ENCODE results near the gene RALGDS.
A peak's percentile ranks its signal among the peaks of the same experiment; 100 is the strongest.

Gene RALGDS

DNA sequence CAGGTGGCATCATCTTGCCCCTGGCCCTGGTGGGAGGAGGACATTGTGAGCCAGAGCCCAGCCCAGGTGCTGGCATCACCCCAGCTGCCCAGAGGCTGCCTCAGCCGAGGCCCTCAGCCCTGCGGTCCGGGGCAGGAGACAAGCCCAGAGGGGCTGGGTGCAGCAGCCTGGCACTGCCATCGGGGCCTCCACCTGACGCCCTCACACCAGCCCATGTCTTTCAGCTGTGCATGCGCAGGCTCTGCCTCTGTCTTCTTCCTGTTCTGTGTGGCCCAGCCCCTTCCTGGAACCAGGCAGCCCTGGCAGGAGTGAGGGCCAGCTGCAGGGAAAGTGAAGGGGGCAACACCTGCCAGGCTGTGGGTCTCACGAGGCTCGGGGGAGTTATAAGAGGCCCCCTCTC, 64.0 kb downstream of the RALGDS start:
- no peak for DNase-seq (ENCODE audit: low read depth in 1 of 2, low spot score in 1 of 2)
- no peak for TF ChIP-seq JUND (IDR thresholded peaks at IDR 0.05; ENCODE audit: low read depth)
- in situ Hi-C loops (cut with HindIII; ENCODE audit: low pct_unique_long_range_greater_than_20kb, low sequenced_read_pairs), result no loop called here

DNA sequence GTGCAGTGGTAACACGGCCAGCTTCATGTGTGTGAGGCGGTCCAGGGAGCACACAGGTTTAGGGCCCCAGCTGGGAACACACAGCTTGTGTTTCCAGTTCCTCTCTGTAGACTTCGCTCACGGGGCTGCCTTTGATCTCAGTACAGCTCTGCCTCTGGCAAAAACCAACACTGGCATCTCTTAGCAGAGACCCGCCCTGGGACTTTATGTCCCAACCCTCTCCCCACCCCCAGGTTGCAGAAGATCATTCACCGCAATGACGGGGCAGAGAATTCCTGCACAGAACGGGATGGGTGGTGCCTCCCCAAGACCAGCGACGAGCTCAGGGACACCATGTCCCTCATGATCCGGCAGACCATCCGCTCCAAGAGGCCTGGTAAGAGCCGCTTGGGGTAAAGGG, 64.5 kb downstream of the RALGDS start:
- DNase-seq (ENCODE audit: low read depth in 1 of 2, low spot score in 1 of 2), result no peak
- TF ChIP-seq JUND (IDR thresholded peaks at IDR 0.05; ENCODE audit: low read depth), result no peak
- in situ Hi-C loops (cut with HindIII; ENCODE audit: low pct_unique_long_range_greater_than_20kb, low sequenced_read_pairs), result no loop called here

DNA sequence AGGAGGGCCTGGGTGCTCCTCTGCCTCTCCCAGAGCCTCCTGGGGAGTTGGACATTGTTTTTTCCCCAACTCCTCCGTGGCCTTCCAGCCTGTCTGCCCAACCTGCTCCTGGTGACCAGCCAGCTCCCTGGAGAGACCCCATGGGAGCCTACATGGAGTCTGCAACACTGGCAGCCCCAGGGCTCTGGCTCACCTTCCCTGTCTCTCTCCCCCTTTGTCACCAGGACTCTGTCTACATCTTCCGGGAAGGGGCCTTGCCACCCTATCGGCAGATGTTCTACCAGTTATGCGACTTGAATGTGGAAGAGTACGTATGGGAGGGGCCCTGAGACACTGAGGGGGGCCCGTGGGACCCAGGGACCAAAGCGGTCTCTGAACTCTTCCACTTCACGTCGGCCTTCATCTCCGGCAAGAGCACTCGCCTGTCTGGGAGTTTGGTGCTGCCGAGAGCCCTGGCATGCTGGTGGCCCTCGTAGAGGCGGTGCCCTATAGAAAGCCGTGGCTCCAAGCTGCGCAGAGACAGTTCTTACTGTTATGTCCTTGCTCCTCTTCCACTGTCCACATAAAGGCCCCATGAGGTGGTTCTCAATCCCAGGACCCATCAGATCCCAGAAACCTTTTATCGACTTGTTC, 65.1 kb downstream of the RALGDS start:
- no peak for DNase-seq (ENCODE audit: low read depth in 1 of 2, low spot score in 1 of 2)
- TF ChIP-seq JUND (IDR thresholded peaks at IDR 0.05; ENCODE audit: low read depth), result no peak
- in situ Hi-C loops (cut with HindIII; ENCODE audit: low pct_unique_long_range_greater_than_20kb, low sequenced_read_pairs), result no loop called here

DNA sequence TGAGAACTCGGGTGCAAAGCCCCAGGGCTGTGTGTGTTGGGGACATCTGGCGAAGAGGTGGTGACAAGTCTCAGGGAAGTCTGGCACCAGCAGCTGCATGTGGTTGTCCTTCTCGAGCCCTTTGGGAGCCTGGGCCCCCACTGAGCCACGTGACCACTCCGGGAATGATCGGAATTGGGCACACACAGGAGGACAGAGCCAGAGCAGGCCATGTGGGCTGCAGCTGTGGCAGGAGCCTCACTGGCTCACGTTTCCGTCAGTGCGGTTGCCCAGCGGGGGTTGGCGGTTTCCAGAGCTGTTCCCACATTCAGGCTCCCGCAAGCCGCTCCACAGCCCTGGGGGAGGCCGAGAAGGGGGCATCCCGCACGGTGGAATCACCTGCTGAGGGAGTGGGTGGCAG, 66.1 kb downstream of the RALGDS start:
- no peak for TF ChIP-seq JUND (IDR thresholded peaks at IDR 0.05; ENCODE audit: low read depth)
- in situ Hi-C loops (cut with HindIII; ENCODE audit: low pct_unique_long_range_greater_than_20kb, low sequenced_read_pairs), result no loop called here
- DNase-seq (ENCODE audit: low read depth in 1 of 2, low spot score in 1 of 2), result no peak

DNA sequence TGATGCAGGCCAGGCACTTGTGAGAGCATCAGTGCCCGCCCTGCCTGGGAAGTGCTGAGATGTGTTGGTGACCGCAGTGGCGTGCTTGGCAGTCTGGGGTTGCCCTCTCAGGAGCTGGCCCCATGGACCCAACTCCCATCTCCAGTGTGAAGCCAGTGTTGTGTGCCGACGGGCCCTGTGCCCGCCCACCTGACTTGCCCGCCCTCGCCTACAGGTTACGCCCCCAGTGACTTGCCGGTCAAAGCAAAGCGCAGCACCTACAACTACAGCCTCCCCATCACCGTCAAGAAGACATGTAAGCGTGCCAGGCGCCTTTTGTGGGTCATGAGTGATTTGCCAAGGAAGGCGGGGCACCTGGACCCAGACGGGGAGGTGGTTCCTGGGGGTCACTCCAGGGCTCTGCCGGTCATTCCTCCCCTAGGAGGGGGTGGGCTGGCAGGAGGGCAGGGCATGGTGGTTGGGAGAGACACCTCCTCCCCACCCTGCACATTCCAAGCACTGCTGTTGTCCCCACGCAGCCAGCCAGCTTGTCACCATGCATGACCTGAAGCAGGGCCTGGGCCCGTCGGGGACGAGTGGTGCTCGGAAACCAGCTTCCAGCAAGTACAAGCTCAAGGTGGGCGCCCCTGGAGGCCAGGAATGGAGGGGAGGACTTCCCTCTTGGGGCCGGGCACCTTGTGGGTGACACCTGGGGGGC, 66.7 kb downstream of the RALGDS start:
- no peak for TF ChIP-seq JUND (IDR thresholded peaks at IDR 0.05; ENCODE audit: low read depth)
- DNase-seq (ENCODE audit: low read depth in 1 of 2, low spot score in 1 of 2), result no peak
- in situ Hi-C loops (cut with HindIII; ENCODE audit: low pct_unique_long_range_greater_than_20kb, low sequenced_read_pairs), result no loop called here

DNA sequence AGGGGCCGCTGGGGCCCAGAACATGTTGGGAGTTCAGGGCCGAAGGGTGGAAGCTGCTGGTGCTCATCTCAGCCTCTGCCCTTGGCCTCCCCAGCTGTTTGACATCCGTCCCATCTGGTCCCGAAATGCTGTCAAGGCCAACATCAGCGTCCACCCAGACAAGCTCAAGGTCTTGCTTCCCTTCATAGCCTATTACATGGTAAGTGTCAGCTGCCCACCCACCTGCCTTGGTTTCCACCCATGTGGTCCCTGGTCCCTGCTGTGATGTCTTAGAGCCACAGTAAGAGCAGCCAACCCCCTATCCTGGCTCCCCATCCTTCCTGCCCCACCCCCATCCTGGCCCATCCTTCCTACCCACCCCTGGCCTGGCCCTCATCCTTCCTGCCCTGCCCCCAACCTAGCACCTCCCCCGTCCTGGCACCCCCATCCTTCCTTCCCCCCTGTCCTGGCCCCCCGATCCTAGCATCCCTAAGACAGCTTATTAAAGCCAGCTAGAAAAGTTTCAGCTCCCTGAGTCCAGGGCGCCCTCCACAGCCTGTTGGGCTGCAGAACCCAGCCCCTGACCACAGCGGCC, 69.0 kb downstream of the RALGDS start:
- DNase-seq (ENCODE audit: low read depth in 1 of 2, low spot score in 1 of 2), result no peak
- in situ Hi-C loops (cut with HindIII; ENCODE audit: low pct_unique_long_range_greater_than_20kb, low sequenced_read_pairs), result no loop called here
- no peak for TF ChIP-seq JUND (IDR thresholded peaks at IDR 0.05; ENCODE audit: low read depth)

DNA sequence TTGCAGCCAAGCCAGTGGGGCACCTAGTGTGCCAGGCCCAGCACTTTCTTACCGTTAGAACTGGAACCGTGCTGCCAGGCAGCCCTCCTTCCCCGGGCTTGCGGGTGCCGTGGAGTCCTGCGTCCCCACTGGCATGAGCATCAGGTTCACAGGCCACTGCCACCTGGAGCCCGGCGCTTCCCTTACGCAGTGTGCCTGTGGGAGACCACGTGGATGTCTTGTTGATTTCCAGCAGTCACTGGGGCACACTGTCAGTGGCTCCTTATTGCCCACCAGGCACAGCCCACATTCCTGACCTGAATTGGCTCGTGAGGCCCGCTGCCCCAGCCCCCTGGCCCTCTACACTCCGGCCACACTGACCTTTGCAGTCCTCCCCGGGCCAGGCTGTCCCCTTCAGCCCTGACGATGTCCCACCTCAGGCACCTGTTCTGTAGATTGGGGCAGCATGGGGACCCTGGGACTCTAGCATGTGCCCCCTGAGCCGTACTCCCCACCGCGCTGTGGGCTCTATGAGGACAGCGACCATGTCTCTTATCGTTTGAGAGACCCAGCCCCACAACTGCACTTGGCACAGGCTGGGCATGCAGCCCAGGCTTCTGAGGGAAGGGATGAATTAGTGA, 69.6 kb downstream of the RALGDS start:
- TF ChIP-seq JUND (IDR thresholded peaks at IDR 0.05; ENCODE audit: low read depth), result no peak
- no peak for DNase-seq (ENCODE audit: low read depth in 1 of 2, low spot score in 1 of 2)
- in situ Hi-C loops (cut with HindIII; ENCODE audit: low pct_unique_long_range_greater_than_20kb, low sequenced_read_pairs), result no loop called here

DNA sequence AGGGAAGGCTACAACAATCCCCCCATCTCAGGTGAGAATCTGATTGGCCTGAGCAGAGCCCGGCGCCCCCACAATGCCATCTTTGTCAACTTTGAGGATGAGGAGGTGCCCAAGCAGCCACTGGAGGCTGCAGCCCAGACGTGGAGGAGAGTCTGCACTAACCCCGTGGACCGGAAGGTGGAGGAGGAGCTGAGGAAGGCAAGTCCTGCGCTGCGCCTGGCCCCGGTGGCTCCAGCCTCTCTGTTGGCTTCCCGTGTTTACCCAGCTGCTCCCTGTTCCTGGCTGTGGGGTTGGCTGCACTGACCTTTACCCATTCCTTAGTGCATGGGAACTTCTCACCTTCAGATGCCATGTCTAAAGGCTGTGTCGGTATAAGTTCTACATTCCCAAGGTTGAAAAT, 70.3 kb downstream of the RALGDS start:
- no peak for DNase-seq (ENCODE audit: low read depth in 1 of 2, low spot score in 1 of 2)
- no peak for TF ChIP-seq JUND (IDR thresholded peaks at IDR 0.05; ENCODE audit: low read depth)
- in situ Hi-C loops (cut with HindIII; ENCODE audit: low pct_unique_long_range_greater_than_20kb, low sequenced_read_pairs), result no loop called here

DNA sequence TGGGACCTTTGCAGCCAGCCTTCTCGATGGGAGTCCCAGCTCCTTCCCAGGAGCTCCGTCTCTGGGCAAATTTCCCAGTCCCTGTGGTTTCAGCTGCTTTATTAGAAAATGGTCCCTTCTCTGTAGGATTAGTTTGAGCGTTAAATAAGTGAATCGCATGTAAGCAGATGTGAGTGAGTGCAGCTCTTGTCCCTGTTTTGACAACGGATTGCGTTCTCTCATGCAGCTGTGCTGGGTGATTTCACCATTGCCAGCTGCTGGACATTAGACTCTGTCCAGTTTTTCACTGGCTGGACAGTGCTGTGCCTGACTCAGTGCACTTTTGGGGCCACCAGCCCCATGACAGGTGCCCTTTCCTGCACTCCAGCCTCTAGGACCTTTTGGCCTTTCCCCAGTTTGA, 70.9 kb downstream of the RALGDS start:
- DNase-seq (ENCODE audit: low read depth in 1 of 2, low spot score in 1 of 2), result no peak
- in situ Hi-C loops (cut with HindIII; ENCODE audit: low pct_unique_long_range_greater_than_20kb, low sequenced_read_pairs), result no loop called here
- no peak for TF ChIP-seq JUND (IDR thresholded peaks at IDR 0.05; ENCODE audit: low read depth)

DNA sequence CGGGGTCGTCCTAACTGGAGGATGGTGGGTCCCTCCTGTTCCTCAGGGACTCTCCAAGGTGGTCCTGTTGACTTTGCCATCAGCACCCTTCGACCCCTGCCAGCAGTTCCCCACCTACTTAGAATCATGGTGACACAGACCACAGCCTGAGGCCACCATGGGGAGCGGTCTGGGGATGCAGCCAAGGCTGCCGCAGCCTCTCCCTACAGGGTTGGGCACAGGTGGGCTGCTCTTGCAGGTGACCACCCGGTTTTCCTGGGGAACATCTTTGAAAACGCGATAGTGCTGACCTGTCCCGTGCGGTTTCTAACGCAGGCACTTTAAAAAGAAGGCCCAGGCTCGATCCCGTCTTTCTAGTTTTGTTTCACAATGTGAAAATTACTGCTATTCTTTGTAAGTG, 72.0 kb downstream of the RALGDS start:
- DNase-seq (ENCODE audit: low read depth in 1 of 2, low spot score in 1 of 2), result no peak
- in situ Hi-C loops (cut with HindIII; ENCODE audit: low pct_unique_long_range_greater_than_20kb, low sequenced_read_pairs), result no loop called here
- TF ChIP-seq JUND (IDR thresholded peaks at IDR 0.05; ENCODE audit: low read depth), result no peak

DNA sequence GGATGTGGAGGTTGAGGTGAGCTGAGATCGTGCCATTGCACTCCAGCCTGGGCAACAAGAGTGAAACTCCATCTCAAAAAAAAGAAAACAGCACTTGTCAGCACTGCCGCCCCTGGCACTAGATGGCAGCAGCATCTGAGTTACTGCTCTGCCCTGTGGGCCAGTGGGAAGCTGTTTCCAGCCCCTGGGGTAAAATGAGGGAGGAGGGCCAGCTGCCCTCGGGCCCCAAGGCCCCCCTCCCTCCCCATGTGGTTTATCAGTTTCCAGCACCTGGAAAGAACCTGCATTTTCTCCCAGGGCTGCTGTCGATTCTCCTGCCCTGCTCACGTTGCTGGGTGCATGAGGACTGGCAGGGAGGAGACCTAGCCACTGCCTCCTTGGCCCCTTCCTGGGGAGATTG, 72.4 kb downstream of the RALGDS start:
- no peak for TF ChIP-seq JUND (IDR thresholded peaks at IDR 0.05; ENCODE audit: low read depth)
- in situ Hi-C loops (cut with HindIII; ENCODE audit: low pct_unique_long_range_greater_than_20kb, low sequenced_read_pairs), result no loop called here
- peak; percentile 56 to 76 for DNase-seq (ENCODE audit: low read depth in 1 of 2, low spot score in 1 of 2)
